Gastrocnemius medialis (tissue), 4 donors: ENCODE measurements around the gene UNC45A.
"Not testable (repeated sequence)": the region's sequence is repeated elsewhere in the genome, so short reads cannot be mapped to it uniquely, and the experiment has no call there.

Experiments
- CTCF ChIP-seq, 5 experiments: fragments of 450-650 bp in 3 of 5; fragments of 200-600 bp in 2 of 5; sonication (generic) in 2 of 5; IDR thresholded peaks in 4 of 5; conservative IDR thresholded peaks in 1 of 5; 1 replicate in 4 of 5; 2 replicates in 1 of 5; pipeline ENCODE4 v1.5.1; 2016 to 2019; ENCODE audit warnings: antibody characterized with exemption in 5 of 5, mild to moderate bottlenecking in 3 of 5, moderate library complexity in 3 of 5
- POLR2A ChIP-seq, 2 donors: fragments of 450-650 bp; IDR thresholded peaks; one replicate each; pipeline ENCODE4 v1.6.1; 2017; ENCODE audit warnings: antibody characterized with exemption in 2 of 2, mild to moderate bottlenecking in 2 of 2, moderate library complexity in 2 of 2

GRCh38 chr15:90926766-90927165 is 8.3 kb upstream of the UNC45A start:
- not testable (repeated sequence) for TF ChIP-seq CTCF (IDR thresholded peaks at IDR 0.05 in 4 of 5, conservative IDR thresholded peaks at IDR 0.05 in 1 of 5); POLR2A (IDR thresholded peaks at IDR 0.05)
